Suprapubic skin (tissue), 3 donors: ENCODE measurements around the gene NR1H4.

ENCODE experiments used
- POLR2A ChIP-seq, 2 donors: fragments of 450-650 bp; IDR thresholded peaks; one replicate each; pipeline ENCODE4 v1.6.1; 2017; ENCODE audit warnings: antibody characterized with exemption in 2 of 2, mild to moderate bottlenecking in 2 of 2, moderate library complexity in 2 of 2
- TF ChIP-seq, protein P1 (sequence below), 2 donors: fragments of 200-600 bp in 1 of 2; fragments of 450-650 bp in 1 of 2; sonication (generic) in 1 of 2; IDR thresholded peaks; one replicate each; pipeline ENCODE4 v1.5.1; 2016 to 2019; ENCODE audit warnings: antibody characterized with exemption in 2 of 2, mild to moderate bottlenecking in 1 of 2, moderate library complexity in 1 of 2

DNA sequence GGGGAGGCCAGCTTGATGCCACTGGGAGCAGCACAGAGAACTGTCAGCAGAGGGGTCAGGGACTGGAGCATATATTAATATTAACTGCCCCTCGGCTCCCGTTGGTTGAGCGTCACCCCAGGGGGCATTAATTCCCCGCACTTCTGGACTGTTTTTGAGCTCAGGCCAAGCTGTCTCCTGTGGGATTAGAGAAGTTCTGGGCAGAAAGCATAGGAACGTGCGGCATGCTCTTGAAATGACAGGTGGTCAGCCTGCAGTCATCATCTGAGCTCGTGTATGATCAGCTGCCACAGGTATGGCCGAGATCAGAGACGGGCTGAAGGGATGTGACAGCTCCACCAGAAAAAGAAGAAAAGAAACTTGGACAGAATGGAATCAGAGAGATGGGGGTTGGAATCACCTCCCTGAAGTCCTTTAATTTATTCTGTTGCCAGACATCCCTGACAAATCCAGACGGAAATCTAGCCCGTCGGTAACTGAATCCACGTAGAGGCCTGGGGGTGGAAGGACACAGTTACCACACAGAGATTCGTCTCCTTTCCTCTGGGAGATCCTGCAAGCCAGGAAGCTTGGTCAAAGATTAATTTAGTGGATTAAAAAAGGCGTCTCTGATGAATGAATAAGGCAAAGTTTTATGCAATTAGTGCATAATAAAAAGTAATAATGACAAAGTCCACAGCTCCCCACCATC lies 23.6 kb downstream of the NR1H4 start:
- TF ChIP-seq, protein P1, sequence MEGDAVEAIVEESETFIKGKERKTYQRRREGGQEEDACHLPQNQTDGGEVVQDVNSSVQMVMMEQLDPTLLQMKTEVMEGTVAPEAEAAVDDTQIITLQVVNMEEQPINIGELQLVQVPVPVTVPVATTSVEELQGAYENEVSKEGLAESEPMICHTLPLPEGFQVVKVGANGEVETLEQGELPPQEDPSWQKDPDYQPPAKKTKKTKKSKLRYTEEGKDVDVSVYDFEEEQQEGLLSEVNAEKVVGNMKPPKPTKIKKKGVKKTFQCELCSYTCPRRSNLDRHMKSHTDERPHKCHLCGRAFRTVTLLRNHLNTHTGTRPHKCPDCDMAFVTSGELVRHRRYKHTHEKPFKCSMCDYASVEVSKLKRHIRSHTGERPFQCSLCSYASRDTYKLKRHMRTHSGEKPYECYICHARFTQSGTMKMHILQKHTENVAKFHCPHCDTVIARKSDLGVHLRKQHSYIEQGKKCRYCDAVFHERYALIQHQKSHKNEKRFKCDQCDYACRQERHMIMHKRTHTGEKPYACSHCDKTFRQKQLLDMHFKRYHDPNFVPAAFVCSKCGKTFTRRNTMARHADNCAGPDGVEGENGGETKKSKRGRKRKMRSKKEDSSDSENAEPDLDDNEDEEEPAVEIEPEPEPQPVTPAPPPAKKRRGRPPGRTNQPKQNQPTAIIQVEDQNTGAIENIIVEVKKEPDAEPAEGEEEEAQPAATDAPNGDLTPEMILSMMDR (IDR thresholded peaks at IDR 0.05) = no peak
- no peak for TF ChIP-seq POLR2A (IDR thresholded peaks at IDR 0.05)
